HG03520 (cell line): ENCODE data around the gene RFPL3.
"Not testable (repeated sequence)": the region's sequence is repeated elsewhere in the genome, so short reads cannot be mapped to it uniquely, and the experiment has no call there.

Source experiments
- ATAC-seq: cut with Tn5 transposase; IDR thresholded peaks from one replicate; pipeline ENCODE4 v1.9.1; 2021; ENCODE audit warnings: mild to moderate bottlenecking, moderate library complexity; ENCODE audit not compliant: unreplicated experiment

RFPL3 gene

DNA sequence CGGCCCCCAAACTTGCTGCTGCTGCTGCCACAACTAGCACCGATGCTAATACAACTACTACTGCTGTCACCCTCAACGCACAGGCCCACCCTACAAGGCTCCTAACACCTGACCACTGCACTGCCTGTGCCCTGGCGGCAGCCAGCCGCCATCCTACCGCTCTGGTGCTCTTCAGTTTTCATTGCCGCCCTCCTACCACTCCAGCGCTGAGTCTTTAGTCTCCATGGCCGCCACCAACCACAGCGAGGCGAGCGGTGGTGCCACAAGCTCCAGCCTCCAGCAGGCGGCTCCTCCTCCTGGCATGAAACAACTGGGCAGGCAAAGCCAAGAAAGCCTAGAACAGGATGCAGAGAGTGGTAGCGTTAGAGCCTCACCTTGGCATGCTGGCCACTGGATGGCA lies 5.0 kb upstream of the RFPL3 start:
- ATAC-seq: no peak

DNA sequence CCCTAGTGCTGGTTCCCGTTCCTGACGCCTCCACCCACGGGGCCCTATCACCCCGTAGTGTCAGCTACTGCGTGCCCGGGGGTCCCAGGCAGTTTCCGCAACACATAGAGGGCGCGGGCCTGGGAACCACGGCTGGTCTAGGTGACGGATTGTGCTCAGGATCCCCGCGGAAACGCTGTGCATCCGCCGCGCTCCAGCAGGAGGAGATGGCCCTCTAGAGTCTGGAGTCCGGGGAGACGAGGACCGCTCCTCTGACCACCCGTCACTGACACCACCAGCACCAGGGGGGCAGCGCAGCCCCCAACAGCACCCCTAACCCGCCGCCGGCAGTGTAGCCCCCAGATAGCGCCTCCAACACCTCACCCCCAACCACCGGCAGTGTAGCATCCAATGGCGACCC lies 4.4 kb upstream of the RFPL3 start:
- ATAC-seq: no peak

DNA sequence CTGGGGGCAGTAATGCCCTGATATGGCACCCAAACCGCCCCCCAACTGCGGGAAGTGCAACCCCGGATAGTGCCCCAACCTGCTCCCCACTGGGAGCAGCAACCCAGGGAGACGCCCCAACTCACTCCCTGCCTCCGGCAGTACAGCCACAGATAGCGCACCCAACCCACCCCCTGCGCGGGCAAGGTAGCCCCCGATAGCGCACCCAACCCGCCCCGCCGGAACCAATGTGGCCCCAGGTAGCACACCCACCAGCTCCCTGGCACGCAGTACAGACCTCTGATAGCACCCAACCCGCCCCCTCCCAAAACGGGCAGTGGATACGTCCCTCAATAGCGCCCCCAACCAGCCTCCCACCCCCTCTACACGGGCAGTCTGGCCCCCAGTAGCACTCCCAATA lies 3.8 kb upstream of the RFPL3 start:
- no peak for ATAC-seq

DNA sequence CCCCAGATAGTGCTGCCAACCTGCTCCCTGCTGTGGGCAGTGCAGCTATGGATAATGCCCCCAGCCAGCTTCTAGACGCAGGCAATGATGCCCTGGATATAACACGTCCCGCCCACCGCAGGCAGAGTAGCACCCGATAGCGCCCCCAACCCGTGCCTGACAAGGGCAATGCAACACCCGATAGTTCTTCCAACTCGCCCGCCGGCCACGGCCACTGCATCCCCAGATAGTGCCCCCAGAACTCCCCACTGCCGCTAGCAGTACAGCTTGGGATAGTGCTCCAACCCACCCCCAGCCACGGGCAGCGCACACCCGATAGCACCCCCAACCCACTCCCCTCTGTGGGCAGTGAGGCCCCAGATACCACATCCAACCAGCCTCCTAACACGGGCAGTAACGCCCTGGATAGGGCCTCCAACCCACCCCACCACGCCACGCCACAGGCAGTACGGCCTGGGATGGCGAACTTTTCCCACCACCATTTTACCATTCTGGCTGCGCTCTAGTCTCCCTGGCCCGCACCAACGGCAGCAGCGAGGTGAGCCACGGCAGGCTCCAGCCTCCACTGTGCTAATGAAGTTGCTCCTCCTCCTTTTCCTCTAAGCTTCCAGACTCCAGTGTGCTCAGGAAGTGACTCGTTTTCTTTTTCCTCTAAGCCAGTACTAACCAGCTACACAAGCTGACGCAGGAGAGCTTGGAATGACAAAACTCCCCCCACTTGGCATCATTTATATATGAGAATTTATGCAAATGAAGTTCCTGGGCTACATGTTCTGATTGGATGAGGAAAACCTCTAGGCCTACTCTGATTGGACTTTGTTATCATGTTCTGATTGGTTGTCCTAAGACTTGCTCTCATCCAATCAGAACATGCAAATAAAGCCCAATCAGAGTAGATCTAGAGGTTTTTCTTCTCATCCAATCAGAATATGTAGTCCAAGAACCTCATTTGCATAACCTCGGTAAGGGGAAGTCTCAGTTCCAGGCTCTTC lies 3.0 kb upstream of the RFPL3 start:
- ATAC-seq: no peak

DNA sequence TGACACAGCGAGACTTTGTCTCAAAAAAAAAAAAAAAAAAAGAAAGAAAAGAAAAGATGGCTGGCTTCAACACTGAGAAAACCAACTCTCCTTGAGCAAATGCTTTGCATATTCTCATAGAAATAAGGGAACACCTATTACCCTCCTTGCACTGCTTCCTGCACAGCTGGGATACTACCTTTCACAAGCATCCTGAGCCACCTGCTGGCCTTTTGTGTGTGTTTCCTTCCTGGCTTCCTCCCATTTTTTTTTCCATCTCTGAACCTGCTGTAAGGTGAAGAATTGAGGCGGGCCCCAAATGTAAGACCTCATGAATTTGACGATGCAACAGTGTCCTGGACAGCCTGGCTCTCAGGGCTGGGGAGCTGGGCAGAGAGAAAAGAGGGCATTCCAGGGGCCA lies 1.9 kb upstream of the RFPL3 start:
- no peak for ATAC-seq

DNA sequence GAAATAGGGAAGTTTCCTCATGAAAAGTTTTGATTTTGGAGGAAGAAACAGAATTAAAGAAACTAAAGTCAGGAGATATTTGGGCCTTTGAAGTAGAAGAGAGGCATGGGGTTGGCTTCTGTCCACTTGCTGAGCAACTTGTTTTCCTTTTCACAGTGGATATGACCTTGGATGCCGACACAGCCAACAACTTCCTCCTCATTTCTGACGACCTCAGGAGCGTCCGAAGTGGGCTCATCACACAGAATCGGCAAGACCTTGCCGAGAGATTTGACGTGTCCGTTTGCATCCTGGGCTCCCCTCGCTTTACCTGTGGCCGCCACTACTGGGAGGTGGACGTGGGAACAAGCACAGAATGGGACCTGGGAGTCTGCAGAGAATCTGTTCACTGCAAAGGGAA lies 2.4 kb downstream of the RFPL3 start:
- ATAC-seq: not testable (repeated sequence)

DNA sequence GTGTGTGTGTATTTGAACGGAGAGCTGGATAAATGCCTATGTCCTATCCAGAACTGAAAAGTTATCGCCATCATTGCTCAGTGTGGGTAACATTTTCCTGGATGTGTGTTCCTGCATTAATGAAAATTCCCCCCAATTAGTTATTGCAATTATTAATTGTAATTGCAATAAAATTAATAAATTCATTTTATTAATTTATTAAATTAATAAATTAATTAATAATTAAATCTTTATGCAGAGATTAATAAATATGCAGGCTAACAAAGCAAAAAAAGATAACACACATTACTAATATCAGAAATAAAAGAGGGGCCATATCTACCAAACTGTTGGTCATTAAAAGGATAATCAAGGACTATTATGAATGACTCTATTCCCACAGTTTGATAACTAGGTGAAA lies 3.6 kb downstream of the RFPL3 start:
- ATAC-seq: no peak

DNA sequence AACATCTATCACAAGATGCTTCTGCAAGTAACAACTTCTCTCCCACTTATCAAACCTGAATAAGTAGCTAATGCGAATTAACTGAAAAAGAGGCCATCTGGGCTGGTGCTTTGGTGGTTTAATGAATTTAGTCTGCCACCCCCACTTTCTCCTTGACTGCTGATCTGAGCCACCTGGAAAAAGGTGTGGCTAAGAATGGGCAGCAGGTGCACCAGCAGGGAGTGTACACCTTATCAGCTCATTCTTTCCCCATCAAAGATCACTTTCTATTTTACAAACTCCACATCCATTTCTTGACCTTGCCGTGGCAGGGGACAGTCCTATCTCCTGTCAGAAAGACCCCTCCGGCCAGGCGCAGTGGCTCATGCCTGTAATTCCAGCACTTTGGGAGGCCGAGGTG lies 6.5 kb downstream of the RFPL3 start:
- no peak for ATAC-seq

DNA sequence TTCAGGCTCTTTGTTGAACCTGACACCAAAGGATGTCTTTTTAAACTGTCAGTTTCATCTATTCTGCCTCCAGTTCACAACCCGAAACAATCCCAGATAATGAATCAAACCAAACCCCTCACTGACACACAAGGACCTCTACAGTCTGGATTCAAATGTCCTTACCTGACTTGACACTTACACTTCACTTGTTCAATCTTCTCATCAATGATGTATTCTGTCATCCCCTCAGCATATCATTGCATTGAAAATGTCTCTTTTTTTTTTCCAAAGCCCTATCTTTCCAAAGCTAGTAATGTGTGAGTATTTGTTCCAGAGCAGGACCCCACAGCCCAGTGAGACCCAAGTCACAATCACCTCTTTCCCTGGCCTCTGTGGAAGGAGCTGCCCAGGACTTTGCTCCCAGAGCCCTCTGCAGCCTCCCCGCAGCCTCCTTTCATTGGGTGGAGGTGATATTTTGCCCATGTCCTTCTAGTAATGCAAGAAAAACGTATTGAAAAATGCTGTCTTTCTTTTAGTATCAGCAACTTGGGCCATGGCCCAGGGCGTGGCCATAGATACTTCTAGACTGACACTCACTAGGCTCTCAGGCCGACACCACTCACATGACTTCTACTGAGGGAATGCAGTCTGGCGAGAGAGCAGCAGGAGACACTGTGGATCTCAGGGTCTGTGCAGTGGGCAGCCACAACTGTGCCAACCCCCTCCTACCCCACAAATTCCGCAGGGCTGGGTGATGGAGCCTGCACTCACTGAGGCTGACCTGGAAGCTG lies 18.2 kb downstream of the RFPL3 start:
- ATAC-seq: no peak

DNA sequence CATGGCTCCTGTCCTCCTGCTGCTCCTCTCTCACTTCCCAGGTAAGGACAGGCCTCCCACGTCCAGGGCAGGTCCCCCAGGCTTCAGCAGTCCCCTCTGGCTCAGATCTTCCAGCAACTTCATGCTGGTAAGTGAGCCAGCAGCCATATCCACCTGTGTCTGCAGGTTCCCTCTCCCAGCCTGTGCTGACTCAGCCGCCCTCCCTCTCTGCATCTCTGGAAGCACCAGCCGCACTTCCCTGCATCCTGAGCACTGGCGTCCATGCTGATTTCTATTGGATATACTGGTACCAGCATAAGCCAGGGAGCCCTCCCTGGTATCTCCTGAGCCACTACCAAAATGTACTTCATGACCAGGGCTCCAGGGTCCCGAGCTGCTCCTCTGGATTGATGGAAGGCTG lies 19.0 kb downstream of the RFPL3 start:
- no peak for ATAC-seq

DNA sequence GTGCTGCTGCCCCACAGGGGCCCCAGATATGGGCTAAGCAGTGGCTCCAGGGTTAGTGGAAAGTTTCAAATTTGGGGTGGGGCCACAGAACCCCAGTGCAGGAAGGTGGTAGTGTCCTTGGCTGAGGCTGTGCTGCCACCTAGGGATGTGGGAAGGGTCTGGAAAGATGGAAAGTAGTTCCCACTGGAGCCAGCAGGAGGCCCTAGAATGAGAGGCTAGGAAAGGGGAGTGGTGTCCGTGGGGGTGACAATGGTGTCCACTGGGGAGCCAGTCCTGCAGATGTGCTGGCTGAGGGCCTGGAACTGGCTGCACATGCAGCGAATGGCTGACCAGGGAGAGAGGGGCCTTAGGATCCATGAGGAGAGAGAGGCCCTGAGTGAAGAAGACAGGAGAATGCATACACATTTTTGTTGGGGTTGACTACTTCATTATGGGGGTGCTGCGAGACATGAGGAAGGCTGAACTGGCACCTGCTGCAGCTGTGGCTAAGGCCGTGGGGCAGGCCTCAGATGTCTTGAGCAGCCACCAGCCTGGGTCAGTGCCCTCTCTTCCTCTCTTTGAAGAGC lies 21.1 kb downstream of the RFPL3 start:
- ATAC-seq: no peak

DNA sequence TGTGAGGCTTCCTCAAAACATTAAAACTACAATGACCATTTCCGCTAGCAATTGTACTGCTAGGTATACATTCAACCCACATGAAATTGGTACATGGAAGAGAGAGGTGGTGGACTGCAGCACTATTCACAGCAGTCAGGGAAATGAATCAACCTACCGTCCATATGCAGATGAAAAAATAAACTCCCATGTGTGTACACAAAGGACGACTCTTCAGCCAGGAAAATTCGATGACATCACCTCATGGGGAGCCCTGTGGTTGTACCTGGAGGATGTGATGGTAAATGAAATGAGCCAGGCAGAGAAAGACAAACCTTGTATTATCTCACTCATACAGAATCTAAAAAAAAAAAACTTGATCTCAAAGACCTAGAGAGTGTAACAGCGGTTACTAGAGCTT lies 23.3 kb downstream of the RFPL3 start:
- ATAC-seq: no peak

DNA sequence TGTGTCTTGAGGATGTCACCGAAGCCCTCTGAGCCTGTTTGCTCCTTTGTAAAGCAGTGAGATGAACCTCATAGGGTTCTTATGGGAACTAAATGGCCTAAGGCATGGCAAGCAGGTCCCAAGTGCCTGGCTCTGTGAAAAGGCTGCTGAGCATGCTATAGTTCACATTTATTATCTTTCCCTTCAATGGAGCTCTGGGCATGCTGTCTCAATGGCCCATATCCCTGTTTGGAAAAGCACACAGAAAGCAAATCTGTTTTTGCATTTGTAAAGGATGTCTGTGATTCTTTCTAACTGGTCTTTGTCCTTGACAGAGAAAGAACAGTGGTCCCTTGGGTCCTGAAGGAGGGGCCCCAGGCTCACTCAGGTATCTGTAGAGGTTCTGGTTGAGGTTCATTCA lies 28.0 kb downstream of the RFPL3 start:
- ATAC-seq: no peak

DNA sequence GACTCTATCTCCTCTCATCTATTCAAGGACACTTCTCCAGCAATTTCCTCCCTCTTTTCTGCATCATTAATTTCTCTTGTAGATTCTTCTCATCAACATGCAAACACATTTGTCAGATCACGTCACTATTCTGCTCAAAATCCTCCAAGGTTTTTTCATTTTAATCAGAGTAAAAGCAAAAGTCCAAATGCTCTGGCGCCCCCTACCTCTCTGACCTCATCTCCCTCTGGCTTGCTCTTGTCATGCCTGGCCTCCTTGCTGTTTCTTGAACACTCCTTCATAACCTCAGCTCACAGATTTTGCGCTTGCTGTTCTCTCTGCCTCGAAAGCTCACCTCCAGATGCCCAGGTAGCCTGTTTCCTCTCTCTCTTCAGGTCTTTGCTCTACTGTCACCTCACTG lies 32.0 kb downstream of the RFPL3 start:
- no peak for ATAC-seq

DNA sequence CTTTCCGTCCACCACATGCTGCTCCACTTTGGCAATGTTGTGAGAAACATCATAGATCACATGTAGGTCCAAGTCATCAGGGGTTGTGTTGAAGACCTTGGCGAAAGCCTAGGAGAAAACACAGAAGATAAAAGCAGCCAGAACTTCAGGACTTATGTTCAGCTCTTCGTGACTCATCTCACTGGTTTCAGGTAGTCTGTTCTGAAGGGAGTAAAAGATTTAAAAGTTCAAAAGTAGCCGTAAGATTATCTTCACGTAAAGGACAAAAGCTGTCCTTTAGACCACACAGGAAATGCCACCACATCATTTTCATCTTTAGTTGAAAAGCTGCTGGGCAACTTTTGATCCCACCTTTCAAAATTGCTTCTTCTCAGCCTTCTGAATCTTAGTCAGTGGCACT lies 37.4 kb downstream of the RFPL3 start:
- ATAC-seq: no peak

DNA sequence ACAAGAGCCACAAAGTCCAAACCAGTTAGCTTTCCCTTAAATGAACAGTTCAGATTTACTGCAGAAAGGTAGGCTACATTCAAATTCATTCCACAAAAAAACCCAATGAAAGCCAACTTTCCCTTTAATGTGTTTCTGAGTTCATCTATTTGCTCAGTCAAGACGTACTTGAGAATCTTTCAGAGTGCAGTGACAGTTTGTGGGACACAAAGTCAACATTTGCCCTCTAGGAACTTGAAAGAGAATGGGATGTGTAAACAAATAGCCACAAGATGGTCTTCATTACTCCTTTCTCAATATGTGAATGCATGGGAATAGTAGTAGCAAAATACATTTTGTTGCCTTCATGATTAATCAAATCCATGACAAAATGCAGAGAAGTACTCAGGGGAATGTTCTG lies 38.6 kb downstream of the RFPL3 start:
- ATAC-seq: no peak

DNA sequence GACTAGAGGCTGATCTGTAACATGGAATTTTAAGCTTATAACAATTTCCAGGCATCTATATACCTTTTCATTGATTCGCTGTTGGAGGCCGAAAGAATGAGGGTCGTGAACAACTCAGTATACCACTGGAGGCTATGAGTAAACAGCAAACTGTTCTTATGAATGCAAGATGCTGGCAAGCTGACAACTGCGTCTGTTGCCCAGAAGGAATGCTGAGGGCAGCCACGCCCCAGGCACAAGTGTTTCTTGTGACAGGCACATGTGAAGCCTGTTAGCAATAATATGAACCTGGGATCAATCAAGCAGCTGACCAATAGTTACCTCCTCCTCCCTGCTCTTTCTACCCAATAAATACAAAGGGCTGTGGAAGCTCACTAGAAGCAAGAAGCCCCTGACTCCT lies 39.1 kb downstream of the RFPL3 start:
- no peak for ATAC-seq

DNA sequence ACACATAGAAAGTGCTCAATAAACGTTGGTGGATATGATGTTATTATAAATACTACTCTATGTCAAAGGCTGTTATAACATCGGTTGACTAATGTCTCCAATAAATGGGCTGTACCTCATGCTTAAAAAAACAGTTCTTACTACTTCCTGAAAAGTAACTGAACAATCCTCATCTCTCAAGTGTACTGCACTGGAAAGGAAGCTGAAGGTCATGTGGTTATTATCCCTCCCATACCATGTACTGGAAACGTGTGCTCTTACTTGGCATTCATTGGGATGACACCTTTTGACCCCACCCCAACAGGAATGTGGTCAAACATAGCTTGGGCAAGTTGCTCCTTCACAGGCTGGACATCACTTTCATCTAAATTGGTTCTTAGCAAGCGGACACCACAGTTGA lies 43.8 kb downstream of the RFPL3 start:
- ATAC-seq: no peak

DNA sequence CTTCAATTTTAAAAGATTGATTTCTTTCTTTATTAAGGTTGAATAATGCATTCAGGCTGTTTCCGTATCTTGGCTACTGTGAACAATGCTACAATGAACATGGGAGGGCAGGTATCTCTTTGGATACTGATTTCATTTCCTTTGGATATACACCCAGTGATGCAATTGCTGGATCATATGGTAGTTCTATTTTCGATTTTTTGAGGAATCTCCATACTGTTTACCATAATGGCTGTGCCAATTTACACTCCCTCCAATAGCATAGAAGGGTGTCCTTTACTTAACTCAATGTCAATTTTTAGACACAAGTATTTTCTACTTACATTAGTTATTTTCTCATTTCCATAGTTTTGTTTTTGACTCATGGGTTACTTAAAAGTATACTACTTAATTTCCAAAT lies 46.4 kb downstream of the RFPL3 start:
- ATAC-seq: no peak

DNA sequence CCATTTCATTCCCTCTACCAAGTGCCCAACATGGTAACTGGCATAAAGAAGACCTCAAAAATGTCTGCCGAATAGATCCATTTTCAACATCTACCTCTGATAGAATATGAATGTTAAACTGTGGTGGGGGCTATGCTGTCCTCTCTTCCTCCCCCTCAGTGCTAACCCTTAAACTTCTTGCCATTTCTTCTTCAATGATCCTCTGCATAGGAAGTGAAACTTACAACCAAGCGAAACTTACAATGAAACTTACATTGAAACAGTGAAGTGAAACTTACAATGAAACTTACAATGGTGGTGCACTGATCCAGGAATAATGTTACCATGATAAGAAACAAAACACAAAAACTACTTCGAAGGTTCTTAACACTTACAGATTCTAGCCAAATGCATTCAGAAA lies 49.6 kb downstream of the RFPL3 start:
- ATAC-seq: no peak

DNA sequence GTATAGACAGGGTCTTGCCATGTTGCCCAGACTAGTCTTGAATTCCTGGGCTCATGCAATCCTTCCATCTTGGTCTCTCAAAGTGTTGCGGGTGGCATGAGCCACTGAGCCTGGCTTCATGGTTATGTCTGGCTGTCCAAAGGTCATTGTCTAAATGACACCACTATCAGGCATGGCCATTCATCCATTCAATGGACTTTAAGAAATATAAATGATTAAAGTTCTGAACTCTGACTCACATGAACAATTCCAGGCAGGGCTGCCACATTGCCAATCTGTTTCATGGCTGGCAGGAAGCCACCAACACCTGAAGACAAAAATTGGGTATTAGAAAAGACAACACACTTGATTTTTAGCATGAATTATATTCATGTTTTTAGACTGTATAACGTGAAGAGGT lies 50.3 kb downstream of the RFPL3 start:
- no peak for ATAC-seq

DNA sequence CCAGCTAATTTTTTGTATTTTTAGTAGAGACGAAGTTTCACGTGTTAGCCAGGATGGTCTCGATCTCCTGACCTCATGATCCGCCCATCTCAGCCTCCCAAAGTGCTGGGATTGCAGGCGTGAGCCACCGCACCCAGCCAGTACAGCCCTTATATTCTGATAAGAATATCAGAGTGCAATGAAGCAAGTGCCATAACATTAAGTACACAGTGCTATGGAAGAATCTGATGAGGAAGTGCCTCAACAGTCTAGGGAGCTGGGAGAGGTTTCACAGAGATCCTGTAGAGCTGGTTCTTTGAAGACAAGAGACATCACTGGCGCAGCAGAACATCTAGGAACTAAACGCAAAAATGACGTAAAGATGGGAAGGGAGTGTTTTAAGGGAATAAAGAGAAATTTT lies 52.3 kb downstream of the RFPL3 start:
- no peak for ATAC-seq
